Measurements from ENCODE around the gene FKBP8. TPM values are rescaled to one million over a fixed set of nuclear protein-coding genes. Genes with fewer than 3 reads are reported as not detected.

Gene FKBP8
- total RNA-seq, 4 donors from 2014 or later = 248 to 285 (median 263) TPM

GRCh38 chr19:18488838-18489626 lies 54.3 kb downstream of the FKBP8 start:
- 55 to 64% methylated on average over 22 of the region's 22 CpGs for WGBS, 2 donors
- no peak for DNase-seq (ENCODE audit: low spot score in 2 of 2)
- TF ChIP-seq CTCF (IDR thresholded peaks at IDR 0.05) = no peak
- TF ChIP-seq POLR2A (IDR thresholded peaks at IDR 0.05) = no peak
- intact Hi-C loops (cut with DNase I; ENCODE audit: low total_unique reads) = no loop called here
- no peak overlapping the region for H3K4me3 ChIP-seq (ENCODE audit: low read depth, poor library complexity, severe bottlenecking)

- WGBS, 2 donors = 78 to 100% methylated on average over 2 to 6 of the region's 6 CpGs
- no peak for DNase-seq (ENCODE audit: low spot score in 2 of 2)
- intact Hi-C loops (cut with DNase I; ENCODE audit: low total_unique reads) = no loop called here
- TF ChIP-seq CTCF (IDR thresholded peaks at IDR 0.05) = no peak
- TF ChIP-seq POLR2A (IDR thresholded peaks at IDR 0.05) = no peak
- H3K4me3 ChIP-seq (ENCODE audit: low read depth, poor library complexity, severe bottlenecking) = no peak overlapping the region
Observed at GRCh38 chr19:18488403-18488723, 55.0 kb downstream of the FKBP8 start.

DNA sequence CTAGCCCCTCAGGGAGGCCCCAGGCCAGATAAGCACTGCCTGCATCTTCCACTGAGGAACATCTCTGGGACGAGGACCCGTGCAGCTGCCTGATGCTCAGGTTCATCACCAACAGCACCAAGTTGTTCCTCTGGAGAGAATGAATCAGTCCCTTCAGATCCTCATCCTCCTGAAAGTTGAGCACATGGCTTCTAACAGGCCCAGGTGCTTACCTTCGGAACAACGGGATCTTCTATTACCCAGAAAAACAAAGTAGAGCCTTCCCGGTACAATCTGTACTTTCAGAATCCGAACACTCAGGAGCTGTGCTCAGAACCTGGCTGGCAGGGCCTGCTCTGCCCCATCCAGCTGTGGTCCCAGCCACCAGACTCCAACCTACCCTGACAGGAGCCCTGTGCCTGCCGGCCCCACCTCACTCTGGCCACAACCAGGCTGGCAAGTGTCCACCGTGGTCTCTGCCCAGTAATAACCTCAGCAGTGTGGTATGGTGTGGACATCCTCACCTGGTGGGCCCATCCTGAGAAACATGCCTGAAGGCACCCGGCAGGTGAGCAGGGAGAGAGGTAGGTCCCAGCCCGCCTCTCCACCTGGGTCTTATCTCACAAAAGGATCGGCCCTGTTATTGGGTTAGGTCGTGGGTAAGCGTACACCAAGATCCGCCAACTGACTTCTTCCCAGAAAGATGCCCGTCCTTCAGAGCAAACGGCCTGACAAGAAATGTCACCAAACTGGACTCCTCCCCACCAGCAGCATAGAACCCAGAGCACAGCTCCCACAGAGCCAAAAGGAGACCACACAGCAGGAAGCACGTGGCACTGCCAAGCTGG lies 55.6 kb downstream of the FKBP8 start:
- DNase-seq (ENCODE audit: low spot score in 2 of 2) = no peak
- intact Hi-C loops (cut with DNase I; ENCODE audit: low total_unique reads) = no loop called here
- 68 to 71% methylated on average over 17 of the region's 17 CpGs for WGBS, 2 donors
- no peak for TF ChIP-seq POLR2A (IDR thresholded peaks at IDR 0.05)
- no peak for TF ChIP-seq CTCF (IDR thresholded peaks at IDR 0.05)
- H3K4me3 ChIP-seq (ENCODE audit: low read depth, poor library complexity, severe bottlenecking) = no peak overlapping the region

GRCh38 chr19:18486746-18487145 lies 56.6 kb downstream of the FKBP8 start:
- intact Hi-C loops (cut with DNase I; ENCODE audit: low total_unique reads) = no loop called here
- DNase-seq (ENCODE audit: low spot score in 2 of 2) = no peak
- H3K4me3 ChIP-seq (ENCODE audit: low read depth, poor library complexity, severe bottlenecking) = no peak overlapping the region
- WGBS, 2 donors = 81 to 90% methylated on average over 8 of the region's 8 CpGs
- no peak for TF ChIP-seq CTCF (IDR thresholded peaks at IDR 0.05)
- no peak for TF ChIP-seq POLR2A (IDR thresholded peaks at IDR 0.05)

- WGBS, 2 donors = 92 to 97% methylated on average over 5 of the region's 5 CpGs
- DNase-seq (ENCODE audit: low spot score in 2 of 2) = no peak
- intact Hi-C loops (cut with DNase I; ENCODE audit: low total_unique reads) = no loop called here
- no peak for TF ChIP-seq CTCF (IDR thresholded peaks at IDR 0.05)
- TF ChIP-seq POLR2A (IDR thresholded peaks at IDR 0.05) = no peak
- H3K4me3 ChIP-seq (ENCODE audit: low read depth, poor library complexity, severe bottlenecking) = no peak overlapping the region
Observed at GRCh38 chr19:18484992-18485391, 58.4 kb downstream of the FKBP8 start.

All from lower leg skin (tissue), 4 donors.